ENCODE measurements around the gene RANGAP1.

DNA sequence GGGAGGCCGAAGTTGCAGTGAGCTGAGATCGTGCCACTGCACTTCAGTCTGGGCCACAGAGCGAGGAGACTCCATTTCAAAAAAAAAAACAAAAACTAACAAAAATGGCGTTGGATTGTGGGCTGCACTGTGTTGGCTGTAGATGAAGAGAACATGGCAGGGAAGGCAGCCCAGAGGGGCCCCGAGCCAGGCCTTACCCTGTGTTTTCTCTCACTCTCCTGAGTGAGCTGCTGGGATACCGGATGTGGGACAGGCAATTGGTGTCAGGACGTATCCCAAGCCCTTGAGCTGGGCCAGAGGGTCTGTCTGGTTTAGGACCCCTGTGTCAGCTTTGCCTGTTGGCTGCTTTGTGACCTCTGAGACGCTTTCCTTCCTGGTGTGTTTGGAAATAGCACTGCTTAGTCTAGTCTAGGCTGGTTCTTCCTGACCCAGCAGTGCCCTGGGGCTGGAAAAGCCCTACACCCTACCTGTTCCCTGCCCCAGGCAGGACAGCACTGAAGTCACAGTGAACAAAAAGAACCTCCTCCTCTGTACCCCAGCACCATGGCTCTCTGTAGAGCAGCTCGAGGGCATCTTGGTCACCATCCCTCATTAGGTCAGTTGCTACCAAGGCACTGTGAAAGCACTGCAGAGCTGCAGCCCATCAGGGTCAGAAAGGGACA lies 63.0 kb downstream of the RANGAP1 start:
- no peak for TF ChIP-seq EZH2 (IDR thresholded peaks at IDR 0.05; ENCODE audit: borderline replicate concordance, insufficient read depth, low read depth, low read length, poor library complexity, severe bottlenecking)
- TF ChIP-seq, protein P1, sequence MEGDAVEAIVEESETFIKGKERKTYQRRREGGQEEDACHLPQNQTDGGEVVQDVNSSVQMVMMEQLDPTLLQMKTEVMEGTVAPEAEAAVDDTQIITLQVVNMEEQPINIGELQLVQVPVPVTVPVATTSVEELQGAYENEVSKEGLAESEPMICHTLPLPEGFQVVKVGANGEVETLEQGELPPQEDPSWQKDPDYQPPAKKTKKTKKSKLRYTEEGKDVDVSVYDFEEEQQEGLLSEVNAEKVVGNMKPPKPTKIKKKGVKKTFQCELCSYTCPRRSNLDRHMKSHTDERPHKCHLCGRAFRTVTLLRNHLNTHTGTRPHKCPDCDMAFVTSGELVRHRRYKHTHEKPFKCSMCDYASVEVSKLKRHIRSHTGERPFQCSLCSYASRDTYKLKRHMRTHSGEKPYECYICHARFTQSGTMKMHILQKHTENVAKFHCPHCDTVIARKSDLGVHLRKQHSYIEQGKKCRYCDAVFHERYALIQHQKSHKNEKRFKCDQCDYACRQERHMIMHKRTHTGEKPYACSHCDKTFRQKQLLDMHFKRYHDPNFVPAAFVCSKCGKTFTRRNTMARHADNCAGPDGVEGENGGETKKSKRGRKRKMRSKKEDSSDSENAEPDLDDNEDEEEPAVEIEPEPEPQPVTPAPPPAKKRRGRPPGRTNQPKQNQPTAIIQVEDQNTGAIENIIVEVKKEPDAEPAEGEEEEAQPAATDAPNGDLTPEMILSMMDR (IDR thresholded peaks at IDR 0.05): no peak

Data from B cell (primary cell).